GM19193 (cell line): Measurements from ENCODE around the gene MID1.

Experiments used
- POLR2A ChIP-seq: IDR thresholded peaks from 4 replicates; pipeline ENCODE4 v1.6.1; 2011; ENCODE audit not compliant: insufficient read depth, insufficient read length; ENCODE audit errors: extremely low read depth

The MID1 gene

GRCh38 chrX:10533696-10534365, 86.6 kb downstream of the MID1 start:
- TF ChIP-seq POLR2A = no peak

- no peak for TF ChIP-seq POLR2A
Observed at GRCh38 chrX:10531927-10532326, 88.5 kb downstream of the MID1 start.

- TF ChIP-seq POLR2A = no peak
Observed at GRCh38 chrX:10529344-10529743, 91.0 kb downstream of the MID1 start.

GRCh38 chrX:10526451-10526850, 93.9 kb downstream of the MID1 start:
- no peak for TF ChIP-seq POLR2A

- no peak for TF ChIP-seq POLR2A
Observed at GRCh38 chrX:10525381-10526120, 94.8 kb downstream of the MID1 start.

GRCh38 chrX:10524578-10524977, 95.8 kb downstream of the MID1 start:
- TF ChIP-seq POLR2A = no peak

- TF ChIP-seq POLR2A = no peak
Observed at GRCh38 chrX:10519761-10520160, 100.6 kb downstream of the MID1 start.

- TF ChIP-seq POLR2A = no peak
Observed at GRCh38 chrX:10519278-10519677, 101.1 kb downstream of the MID1 start.

- no peak for TF ChIP-seq POLR2A
Observed at GRCh38 chrX:10518073-10518472, 102.3 kb downstream of the MID1 start.

- TF ChIP-seq POLR2A = no peak
Observed at GRCh38 chrX:10516781-10517322, 103.5 kb downstream of the MID1 start.

GRCh38 chrX:10514891-10515290, 105.5 kb downstream of the MID1 start:
- no peak for TF ChIP-seq POLR2A

- no peak for TF ChIP-seq POLR2A
Observed at GRCh38 chrX:10513974-10514373, 106.4 kb downstream of the MID1 start.

GRCh38 chrX:10512741-10513140, 107.6 kb downstream of the MID1 start:
- TF ChIP-seq POLR2A = no peak

GRCh38 chrX:10512258-10512657, 108.1 kb downstream of the MID1 start:
- TF ChIP-seq POLR2A = no peak

GRCh38 chrX:10509397-10509796, 111.0 kb downstream of the MID1 start:
- TF ChIP-seq POLR2A = no peak

GRCh38 chrX:10508891-10509290, 111.5 kb downstream of the MID1 start:
- TF ChIP-seq POLR2A = no peak
